ENCODE measurements around the gene LRRIQ1. TPM values are rescaled to one million over a fixed set of nuclear protein-coding genes. Genes with fewer than 3 reads are reported as not detected.

The LRRIQ1 gene
- total RNA-seq, 2 experiments from 2014 or later = not detected

DNA sequence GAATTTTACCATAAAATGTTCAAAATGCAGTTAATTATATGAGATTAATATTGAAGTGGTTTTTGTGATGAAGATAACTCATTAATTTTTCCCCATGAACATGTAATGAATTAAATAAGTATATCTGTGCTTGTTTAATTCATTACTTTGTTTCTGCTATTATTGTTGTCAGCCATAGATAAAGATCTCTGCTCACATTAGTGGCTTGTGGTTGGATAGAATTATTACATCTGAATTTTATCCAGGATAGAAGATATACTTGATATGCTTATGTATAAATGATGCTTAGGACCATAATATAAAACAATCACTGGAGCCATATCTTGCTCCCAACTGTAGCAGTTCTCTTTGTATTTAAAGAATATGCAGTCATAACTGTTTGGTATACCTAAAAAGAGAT, 18.5 kb upstream of the LRRIQ1 start:
- no peak overlapping the region for H3K27ac Mint-ChIP-seq
- H3K4me3 Mint-ChIP-seq = no peak overlapping the region
- H3K4me1 Mint-ChIP-seq = no peaks in the 10 kb centered on the region
- POLR2A ChIA-PET = no interaction called here
- CTCF ChIA-PET = no interaction called here
- H3K36me3 Mint-ChIP-seq (ENCODE audit: low read depth) = no peaks in the 10 kb centered on the region
- DNase-seq = no peak
- no peaks in the 10 kb centered on the region for H3K9me3 Mint-ChIP-seq
- no peaks in the 10 kb centered on the region for H3K27me3 Mint-ChIP-seq

DNA sequence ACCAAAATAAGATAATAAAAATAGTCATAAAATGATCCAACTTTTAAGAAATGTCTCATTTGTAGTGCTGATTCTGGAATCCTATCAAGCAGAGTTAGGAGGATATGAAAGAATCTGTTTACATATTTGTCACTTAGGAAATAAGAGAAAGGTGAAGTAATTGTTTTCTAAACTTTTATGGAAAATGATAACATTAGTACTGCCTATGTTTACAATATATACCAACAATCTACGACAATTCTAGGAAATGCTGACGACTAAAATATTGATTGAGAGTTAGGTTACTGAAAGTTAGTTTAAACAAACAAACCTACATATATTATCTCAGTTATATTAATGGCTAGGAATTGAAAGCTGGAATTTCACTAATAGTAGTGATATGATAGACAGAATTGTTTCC, 18.1 kb upstream of the LRRIQ1 start:
- ChIA-PET POLR2A (no interaction called here), CTCF (no interaction called here)
- H3K4me1 Mint-ChIP-seq = no peaks in the 10 kb centered on the region
- H3K4me3 Mint-ChIP-seq = no peak overlapping the region
- H3K36me3 Mint-ChIP-seq (ENCODE audit: low read depth) = no peaks in the 10 kb centered on the region
- DNase-seq = no peak
- no peaks in the 10 kb centered on the region for H3K9me3 Mint-ChIP-seq
- H3K27me3 Mint-ChIP-seq = no peaks in the 10 kb centered on the region
- no peak overlapping the region for H3K27ac Mint-ChIP-seq

DNA sequence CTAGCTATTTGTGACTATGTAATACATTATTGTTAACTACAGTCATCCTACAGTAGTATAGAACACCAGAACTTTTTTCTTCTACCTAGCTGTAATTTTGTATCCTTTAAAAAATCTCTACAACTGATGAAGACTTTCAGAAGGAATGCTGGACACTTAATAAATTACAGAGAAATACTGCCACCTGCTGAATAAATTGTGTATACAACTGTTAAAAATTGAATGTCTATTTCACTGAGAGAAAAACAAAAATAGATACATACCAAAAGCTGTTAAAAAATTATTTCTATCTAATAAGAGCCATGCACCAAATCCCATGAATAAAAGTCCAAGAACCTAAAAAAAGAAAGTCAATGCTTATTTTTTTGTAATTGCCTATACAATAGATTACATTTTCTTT, 6.7 kb upstream of the LRRIQ1 start:
- Mint-ChIP-seq H3K27ac (no peak overlapping the region), H3K9me3 (no peaks in the 10 kb centered on the region), H3K4me1 (no peaks in the 10 kb centered on the region), H3K4me3 (no peak overlapping the region), H3K36me3 (ENCODE audit: low read depth) (no peaks in the 10 kb centered on the region), H3K27me3 (no peaks in the 10 kb centered on the region)
- no peak for DNase-seq
- ChIA-PET CTCF (interaction anchor here (1.0 to 2.8 kb wide), 6 partner anchors 9 to 155 kb away, joined by 3 to 47 read pairs (median 4); no protein-coding TSS in a partner anchor), POLR2A (no interaction called here)

DNA sequence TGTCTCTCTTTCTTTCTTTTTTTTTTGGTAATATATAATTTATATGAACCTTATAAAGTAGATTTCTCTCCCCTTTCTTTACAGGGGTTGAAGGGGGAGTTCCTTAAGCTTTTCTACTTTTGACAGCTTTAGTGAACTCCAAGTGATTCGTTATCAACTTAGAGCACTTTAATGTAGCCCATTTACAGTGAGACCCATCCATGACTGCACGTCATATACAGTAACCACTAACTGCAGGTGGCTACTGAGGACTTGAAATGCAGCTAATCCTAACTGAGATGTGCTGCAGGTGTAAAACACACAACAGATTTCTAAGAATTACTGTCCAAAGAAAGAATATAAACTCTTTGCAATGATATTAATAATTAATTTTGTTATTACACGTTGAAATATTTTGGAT, 582 bp downstream of the LRRIQ1 start:
- Mint-ChIP-seq H3K4me3 (peak overlapping the region; percentile 48), H3K36me3 (ENCODE audit: low read depth) (no peaks in the 10 kb centered on the region), H3K9me3 (no peaks in the 10 kb centered on the region), H3K27me3 (no peaks in the 10 kb centered on the region), H3K27ac (no peak overlapping the region), H3K4me1 (no peaks in the 10 kb centered on the region)
- ChIA-PET POLR2A (no interaction called here), CTCF (no interaction called here)
- DNase-seq = no peak

DNA sequence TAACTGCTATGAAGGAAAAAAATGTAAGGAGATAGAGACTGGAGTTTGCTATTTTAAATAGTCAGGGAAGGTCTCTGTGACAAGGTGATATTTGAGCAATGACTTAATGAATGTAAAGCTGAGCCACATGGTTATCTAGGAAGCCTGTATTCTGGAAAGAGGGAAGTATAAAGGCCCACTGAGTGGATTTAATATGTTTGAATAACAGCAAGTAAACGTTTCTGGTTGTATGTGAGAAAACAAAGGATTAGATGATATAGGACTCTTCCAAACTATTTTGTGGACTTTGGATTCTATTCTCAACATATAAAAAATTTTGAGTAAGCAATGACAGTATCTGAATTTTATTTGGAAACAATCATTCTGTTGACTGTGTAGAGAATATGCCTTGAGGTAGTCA, 5.2 kb downstream of the LRRIQ1 start:
- Mint-ChIP-seq H3K27me3 (no peaks in the 10 kb centered on the region), H3K4me3 (no peak overlapping the region), H3K27ac (no peak overlapping the region), H3K36me3 (ENCODE audit: low read depth) (no peaks in the 10 kb centered on the region), H3K9me3 (no peaks in the 10 kb centered on the region), H3K4me1 (no peaks in the 10 kb centered on the region)
- ChIA-PET POLR2A (no interaction called here), CTCF (no interaction called here)
- no peak for DNase-seq

DNA sequence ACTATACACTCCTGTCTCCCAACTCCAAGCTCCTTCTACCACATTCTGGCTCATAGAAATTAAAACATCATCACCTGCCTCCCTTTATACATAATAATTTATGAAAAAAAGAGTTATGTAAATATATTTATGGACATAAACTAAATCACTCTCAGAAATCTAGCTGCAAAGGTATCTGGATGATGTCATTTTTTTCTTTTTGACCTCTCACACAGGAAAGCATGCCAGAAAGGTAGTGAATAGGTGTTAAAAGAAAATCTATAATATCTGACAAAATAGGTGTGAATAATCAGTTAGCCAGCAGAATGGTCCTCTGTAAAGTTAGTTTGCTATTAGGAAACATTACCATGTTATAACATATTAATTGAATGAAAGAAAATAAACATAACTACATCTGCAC, 7.7 kb downstream of the LRRIQ1 start:
- H3K9me3 Mint-ChIP-seq = no peaks in the 10 kb centered on the region
- no peaks in the 10 kb centered on the region for H3K4me1 Mint-ChIP-seq
- H3K27me3 Mint-ChIP-seq = no peaks in the 10 kb centered on the region
- DNase-seq = no peak
- H3K36me3 Mint-ChIP-seq (ENCODE audit: low read depth) = no peaks in the 10 kb centered on the region
- POLR2A ChIA-PET = no interaction called here
- CTCF ChIA-PET = no interaction called here
- H3K4me3 Mint-ChIP-seq = no peak overlapping the region
- H3K27ac Mint-ChIP-seq = no peak overlapping the region

DNA sequence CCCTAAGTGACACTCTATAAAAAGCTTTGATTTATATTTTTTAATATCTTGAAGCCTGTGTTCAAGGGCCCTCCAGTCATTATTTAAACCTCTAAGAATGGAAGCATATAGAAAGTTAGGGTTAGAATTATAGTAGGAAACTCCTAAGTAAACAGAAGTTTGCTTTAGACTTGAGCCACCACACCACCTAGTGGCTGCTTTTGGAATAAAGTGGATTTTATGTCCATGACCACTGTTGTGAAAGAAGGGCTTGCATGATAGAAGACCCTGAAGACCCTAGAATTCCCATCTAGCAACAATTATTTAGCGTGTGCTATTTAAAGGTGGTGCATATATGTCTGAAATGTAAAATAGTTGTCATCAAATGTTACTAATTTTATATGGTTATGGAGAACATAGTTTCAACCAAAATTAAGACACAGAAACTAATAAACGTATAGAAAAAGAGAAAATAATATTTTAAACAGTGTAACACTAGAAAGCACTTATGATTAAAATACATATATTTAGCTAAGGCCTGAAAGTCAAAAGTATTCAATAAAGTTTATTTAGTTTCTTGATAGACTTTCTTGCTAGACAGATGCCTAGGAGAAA, 21.3 kb downstream of the LRRIQ1 start:
- no peaks in the 10 kb centered on the region for H3K4me1 Mint-ChIP-seq
- CTCF ChIA-PET = interaction anchor here (1.4 to 2.1 kb wide), 3 partner anchors 8 to 183 kb away, joined by 5 to 6 read pairs (median 5); no protein-coding TSS in a partner anchor
- POLR2A ChIA-PET = no interaction called here
- no peaks in the 10 kb centered on the region for H3K27me3 Mint-ChIP-seq
- no peak overlapping the region for H3K27ac Mint-ChIP-seq
- no peaks in the 10 kb centered on the region for H3K36me3 Mint-ChIP-seq (ENCODE audit: low read depth)
- H3K9me3 Mint-ChIP-seq = no peaks in the 10 kb centered on the region
- H3K4me3 Mint-ChIP-seq = no peak overlapping the region
- DNase-seq = peak; percentile 17

DNA sequence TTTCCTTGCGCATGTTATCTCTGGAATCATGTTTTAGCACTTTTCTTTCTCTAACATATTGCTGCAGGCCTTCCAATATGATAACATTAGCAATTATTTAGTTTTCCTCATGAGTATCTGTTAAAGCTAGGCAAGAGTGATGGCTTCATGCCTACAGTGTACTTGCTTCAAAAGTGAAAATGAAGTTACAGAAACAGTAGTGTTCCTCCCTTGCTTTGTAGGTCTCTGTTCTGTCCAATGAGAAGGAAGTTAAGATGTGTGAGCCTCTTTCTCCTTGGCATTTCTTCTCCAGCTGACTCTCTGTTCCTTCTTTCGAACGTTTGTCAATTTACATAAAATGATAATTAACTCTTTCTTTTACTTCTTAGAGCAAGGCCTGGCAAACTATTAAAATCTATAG, 22.2 kb downstream of the LRRIQ1 start:
- Mint-ChIP-seq H3K36me3 (ENCODE audit: low read depth) (no peaks in the 10 kb centered on the region), H3K4me1 (no peaks in the 10 kb centered on the region), H3K27ac (no peak overlapping the region), H3K27me3 (no peaks in the 10 kb centered on the region), H3K9me3 (no peaks in the 10 kb centered on the region), H3K4me3 (no peak overlapping the region)
- CTCF ChIA-PET = interaction anchor here (0.9 to 2.1 kb wide), 3 partner anchors 9 to 183 kb away, joined by 4 to 6 read pairs (median 5); no protein-coding TSS in a partner anchor
- no peak for DNase-seq
- POLR2A ChIA-PET = no interaction called here

DNA sequence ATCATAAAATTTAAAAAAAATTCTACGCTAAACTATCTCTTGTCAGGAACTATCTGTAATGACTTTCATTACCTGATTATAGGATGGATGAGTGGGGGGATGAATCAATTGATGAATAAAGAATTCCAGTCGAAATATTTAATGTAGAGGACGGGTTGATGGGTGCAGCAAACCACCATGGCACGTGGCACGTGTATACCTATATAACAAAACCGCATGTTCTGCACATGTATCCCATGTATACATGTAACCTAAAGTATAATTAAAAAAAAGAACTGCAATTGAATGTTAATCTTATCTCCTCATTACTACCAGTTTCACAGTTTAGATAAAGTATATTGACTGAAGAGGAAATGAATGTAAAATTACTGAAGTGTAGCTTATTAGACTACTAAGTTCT, 23.4 kb downstream of the LRRIQ1 start:
- no peak overlapping the region for H3K4me3 Mint-ChIP-seq
- CTCF ChIA-PET = interaction anchor here (1.8 kb wide), 1 partner anchor 11 kb away, joined by 6 read pairs; no protein-coding TSS in a partner anchor
- no peak overlapping the region for H3K27ac Mint-ChIP-seq
- no peaks in the 10 kb centered on the region for H3K27me3 Mint-ChIP-seq
- no peaks in the 10 kb centered on the region for H3K9me3 Mint-ChIP-seq
- H3K4me1 Mint-ChIP-seq = no peaks in the 10 kb centered on the region
- DNase-seq = no peak
- no peaks in the 10 kb centered on the region for H3K36me3 Mint-ChIP-seq (ENCODE audit: low read depth)
- POLR2A ChIA-PET = no interaction called here

DNA sequence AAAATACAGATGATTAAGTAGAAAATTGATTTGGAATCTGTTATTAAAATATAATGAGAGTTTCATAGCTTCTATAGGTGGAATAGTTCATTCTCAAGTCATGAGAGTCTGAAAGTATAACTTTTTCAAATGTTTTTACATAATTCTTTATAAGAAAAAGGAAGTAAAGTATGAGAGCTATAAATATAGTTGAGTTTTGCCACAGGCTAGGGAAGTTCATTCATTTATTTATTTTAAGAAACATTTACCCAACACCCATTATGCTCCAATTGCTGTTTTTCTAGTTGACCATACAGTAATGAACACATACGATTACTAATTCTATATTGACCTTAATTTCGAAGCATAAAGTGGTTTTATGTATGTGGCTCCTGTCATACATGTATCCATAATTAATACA, 24.8 kb downstream of the LRRIQ1 start:
- no peak for DNase-seq
- Mint-ChIP-seq H3K4me3 (no peak overlapping the region), H3K4me1 (no peaks in the 10 kb centered on the region), H3K27ac (no peak overlapping the region), H3K36me3 (ENCODE audit: low read depth) (no peaks in the 10 kb centered on the region), H3K27me3 (no peaks in the 10 kb centered on the region), H3K9me3 (no peaks in the 10 kb centered on the region)
- ChIA-PET POLR2A (no interaction called here), CTCF (no interaction called here)

DNA sequence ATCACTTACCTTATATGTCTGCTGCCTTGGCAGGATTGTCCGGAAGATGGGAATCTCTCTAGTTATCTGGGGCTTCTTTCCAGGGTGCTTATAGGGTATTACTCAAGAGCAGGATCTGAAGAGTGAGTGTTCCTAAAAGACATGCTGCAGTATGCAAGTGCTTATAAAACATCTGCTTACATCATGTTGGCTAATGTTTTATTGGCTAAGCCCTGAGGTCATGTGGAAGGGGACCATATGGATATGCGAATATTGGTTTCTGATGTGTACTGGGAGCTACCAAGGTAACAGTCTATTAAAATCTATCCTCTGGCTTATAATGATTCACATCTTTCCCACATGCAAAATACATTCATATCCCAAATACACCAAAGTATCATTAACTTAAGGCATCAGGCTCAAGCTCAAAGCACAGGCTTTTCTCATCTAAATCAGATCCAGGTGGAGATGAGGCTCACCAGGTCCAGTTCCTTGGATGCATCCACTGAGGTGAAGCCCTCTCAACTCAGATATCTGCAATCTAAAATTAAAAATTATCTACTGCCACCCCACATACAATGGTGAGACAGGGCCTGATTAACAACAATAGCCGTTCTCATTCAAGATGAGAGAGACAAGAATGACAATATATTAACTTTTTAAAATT, 29.8 kb downstream of the LRRIQ1 start:
- Mint-ChIP-seq H3K36me3 (ENCODE audit: low read depth) (no peaks in the 10 kb centered on the region), H3K27ac (no peak overlapping the region), H3K4me3 (no peak overlapping the region), H3K27me3 (no peaks in the 10 kb centered on the region), H3K9me3 (no peaks in the 10 kb centered on the region), H3K4me1 (no peaks in the 10 kb centered on the region)
- ChIA-PET POLR2A (no interaction called here), CTCF (no interaction called here)
- no peak for DNase-seq

DNA sequence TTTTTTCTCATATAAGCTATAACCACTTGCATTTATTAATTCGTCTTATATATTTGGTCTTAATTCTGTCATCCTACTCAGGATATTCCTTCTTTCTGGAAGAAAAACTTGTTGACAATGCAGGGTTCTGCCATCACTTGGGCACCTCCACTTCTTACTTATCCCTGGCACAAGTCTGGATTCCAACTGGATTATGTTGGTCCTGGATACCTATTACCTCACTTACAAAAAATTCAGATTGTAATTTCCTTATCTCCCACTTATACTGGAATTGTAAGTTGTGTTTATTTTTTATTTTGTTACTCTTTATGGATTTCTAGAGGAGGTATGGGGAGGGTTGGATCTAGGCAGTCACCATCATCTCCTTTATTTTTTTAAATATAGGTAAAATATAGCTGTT, 36.7 kb downstream of the LRRIQ1 start:
- no peak overlapping the region for H3K4me3 Mint-ChIP-seq
- ChIA-PET POLR2A (no interaction called here), CTCF (no interaction called here)
- H3K9me3 Mint-ChIP-seq = no peaks in the 10 kb centered on the region
- no peak for DNase-seq
- H3K36me3 Mint-ChIP-seq (ENCODE audit: low read depth) = no peaks in the 10 kb centered on the region
- H3K27me3 Mint-ChIP-seq = no peaks in the 10 kb centered on the region
- H3K27ac Mint-ChIP-seq = no peak overlapping the region
- H3K4me1 Mint-ChIP-seq = no peaks in the 10 kb centered on the region

DNA sequence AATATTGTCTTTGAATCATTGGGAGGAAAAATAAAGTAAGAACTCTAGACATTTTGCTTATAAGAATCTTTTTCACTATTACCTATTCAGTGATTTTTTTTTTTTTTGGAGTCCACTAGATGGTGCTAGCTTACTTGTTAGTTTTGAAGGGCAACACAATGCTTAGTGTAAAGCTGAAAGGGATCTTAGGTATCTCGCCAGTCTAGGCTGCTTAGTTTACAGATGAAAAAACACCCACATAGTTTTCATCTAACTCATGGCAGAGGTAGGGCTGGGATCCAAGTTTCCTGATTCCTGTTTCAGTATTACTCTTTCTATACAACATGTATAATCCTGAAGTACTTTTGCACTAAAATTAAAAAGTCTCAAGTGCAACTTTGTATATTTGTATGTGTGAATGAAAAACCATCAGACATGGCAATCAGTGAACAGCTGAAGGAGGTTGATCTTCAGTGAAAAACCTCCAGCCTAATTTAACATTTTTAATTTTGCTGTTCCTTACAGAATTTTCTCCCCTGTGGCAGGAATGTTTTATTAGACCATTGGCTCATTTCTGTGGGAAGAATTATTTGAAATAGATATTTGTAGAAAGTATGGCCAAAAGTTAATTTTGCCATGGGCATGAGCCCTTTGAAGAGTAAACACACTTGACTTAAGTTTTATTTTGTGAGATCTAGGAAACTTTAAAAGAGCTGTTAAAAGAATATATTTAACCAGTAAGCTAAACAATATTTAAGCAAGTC, 40.7 kb downstream of the LRRIQ1 start:
- CTCF ChIA-PET = no interaction called here
- no peaks in the 10 kb centered on the region for H3K27me3 Mint-ChIP-seq
- DNase-seq = no peak
- H3K4me1 Mint-ChIP-seq = no peaks in the 10 kb centered on the region
- H3K4me3 Mint-ChIP-seq = no peak overlapping the region
- no peaks in the 10 kb centered on the region for H3K36me3 Mint-ChIP-seq (ENCODE audit: low read depth)
- no peak overlapping the region for H3K27ac Mint-ChIP-seq
- POLR2A ChIA-PET = no interaction called here
- H3K9me3 Mint-ChIP-seq = no peaks in the 10 kb centered on the region

DNA sequence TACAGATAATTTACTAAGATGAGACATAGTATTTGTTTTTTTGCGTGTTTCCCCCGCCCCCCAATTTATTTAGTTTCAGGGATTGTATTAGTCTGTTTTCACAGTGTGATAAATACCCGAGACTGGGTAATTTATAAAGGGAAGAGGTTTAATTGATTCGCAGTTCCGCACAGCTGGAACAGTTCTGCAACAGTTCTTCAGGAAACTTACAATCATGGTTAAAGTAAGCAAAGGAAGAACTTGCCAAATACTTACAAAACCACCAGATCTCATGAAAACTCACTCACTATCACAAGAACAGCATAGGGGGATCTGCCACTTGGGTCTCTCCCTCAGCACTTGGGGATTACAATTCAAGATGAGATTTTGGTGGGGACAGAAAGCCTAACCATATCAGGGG, 48.9 kb downstream of the LRRIQ1 start:
- DNase-seq = no peak
- Mint-ChIP-seq H3K4me3 (no peak overlapping the region), H3K4me1 (no peaks in the 10 kb centered on the region), H3K9me3 (peaks cover 2% of the 10 kb centered on the region), H3K27ac (no peak overlapping the region), H3K36me3 (ENCODE audit: low read depth) (no peaks in the 10 kb centered on the region), H3K27me3 (no peaks in the 10 kb centered on the region)
- ChIA-PET CTCF (no interaction called here), POLR2A (no interaction called here)
